Measurements from ENCODE around the gene KIF15.
"Not testable (repeated sequence)": the region's sequence is repeated elsewhere in the genome, so short reads cannot be mapped to it uniquely, and the experiment has no call there.

KIF15 gene

GRCh38 chr3:44821206-44821605 is 59.6 kb downstream of the KIF15 start:
- not testable (repeated sequence) for DNase-seq (ENCODE audit: low spot score)

GRCh38 chr3:44825264-44825925 is 63.8 kb downstream of the KIF15 start:
- DNase-seq (ENCODE audit: low spot score): peak; percentile 62

DNA sequence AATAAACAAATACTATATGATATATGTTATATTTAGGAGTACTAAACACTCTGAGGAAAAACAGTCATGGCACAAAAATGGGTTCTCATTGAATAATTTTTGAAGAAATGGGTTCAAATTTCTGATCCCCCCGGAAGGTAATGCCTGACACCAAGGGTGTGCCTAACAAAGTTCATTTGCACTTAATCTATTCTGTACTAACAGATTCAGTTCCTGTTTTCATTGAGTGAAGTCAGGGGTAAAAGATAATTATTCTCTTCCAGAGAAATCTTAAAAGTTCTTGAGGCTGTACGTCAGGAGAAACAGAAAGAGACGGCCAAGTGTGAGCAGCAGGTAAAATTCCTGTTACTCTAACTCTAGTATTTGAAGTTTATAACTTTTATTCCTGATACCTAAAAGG is 65.6 kb downstream of the KIF15 start:
- DNase-seq (ENCODE audit: low spot score): no peak

DNA sequence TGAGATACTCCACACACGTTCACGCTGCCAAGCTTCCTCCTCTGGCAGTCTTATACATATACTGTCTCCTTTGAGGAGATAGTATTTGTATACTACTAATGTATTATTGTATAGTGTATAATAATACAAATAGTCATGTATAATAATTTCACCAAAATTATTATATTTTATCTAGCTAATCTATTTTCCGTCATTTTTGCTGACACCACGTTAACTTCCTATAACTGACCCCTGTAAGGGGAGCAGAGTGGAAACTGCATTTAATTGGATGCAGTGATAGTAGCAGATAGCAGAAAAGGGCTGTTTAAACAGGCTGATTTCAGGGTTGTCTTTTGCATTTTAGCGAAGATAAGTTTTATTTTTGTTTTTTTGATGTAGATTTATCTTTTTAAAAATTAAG is 69.6 kb downstream of the KIF15 start:
- DNase-seq (ENCODE audit: low spot score): no peak

- DNase-seq (ENCODE audit: low spot score): no peak
Observed at GRCh38 chr3:44832032-44832431, 70.4 kb downstream of the KIF15 start.

- DNase-seq (ENCODE audit: low spot score): no peak
Observed at GRCh38 chr3:44832965-44833364, 71.4 kb downstream of the KIF15 start.

GRCh38 chr3:44833394-44833793 is 71.8 kb downstream of the KIF15 start:
- DNase-seq (ENCODE audit: low spot score): no peak

- no peak for DNase-seq (ENCODE audit: low spot score)
Observed at GRCh38 chr3:44835684-44836083, 74.1 kb downstream of the KIF15 start.

DNA sequence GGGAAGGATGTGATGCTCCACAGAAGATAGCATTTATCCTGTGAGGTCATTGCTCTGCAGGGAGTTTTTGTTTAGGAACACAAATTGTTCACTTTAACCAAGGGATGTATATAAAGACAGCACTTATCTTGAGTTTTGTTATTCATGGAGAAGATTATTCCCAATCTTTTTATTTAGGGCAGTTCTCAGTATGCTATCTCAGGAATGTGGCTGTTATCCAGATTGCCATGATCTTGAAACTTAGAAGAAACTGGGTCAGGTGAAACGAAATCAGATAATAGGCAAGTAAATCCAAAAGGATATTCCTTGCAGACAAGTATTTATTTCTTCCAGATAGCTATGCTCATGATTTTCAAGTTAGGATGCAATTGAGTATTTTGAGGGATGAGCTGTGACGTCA is 80.8 kb downstream of the KIF15 start:
- DNase-seq (ENCODE audit: low spot score): no peak

DNA sequence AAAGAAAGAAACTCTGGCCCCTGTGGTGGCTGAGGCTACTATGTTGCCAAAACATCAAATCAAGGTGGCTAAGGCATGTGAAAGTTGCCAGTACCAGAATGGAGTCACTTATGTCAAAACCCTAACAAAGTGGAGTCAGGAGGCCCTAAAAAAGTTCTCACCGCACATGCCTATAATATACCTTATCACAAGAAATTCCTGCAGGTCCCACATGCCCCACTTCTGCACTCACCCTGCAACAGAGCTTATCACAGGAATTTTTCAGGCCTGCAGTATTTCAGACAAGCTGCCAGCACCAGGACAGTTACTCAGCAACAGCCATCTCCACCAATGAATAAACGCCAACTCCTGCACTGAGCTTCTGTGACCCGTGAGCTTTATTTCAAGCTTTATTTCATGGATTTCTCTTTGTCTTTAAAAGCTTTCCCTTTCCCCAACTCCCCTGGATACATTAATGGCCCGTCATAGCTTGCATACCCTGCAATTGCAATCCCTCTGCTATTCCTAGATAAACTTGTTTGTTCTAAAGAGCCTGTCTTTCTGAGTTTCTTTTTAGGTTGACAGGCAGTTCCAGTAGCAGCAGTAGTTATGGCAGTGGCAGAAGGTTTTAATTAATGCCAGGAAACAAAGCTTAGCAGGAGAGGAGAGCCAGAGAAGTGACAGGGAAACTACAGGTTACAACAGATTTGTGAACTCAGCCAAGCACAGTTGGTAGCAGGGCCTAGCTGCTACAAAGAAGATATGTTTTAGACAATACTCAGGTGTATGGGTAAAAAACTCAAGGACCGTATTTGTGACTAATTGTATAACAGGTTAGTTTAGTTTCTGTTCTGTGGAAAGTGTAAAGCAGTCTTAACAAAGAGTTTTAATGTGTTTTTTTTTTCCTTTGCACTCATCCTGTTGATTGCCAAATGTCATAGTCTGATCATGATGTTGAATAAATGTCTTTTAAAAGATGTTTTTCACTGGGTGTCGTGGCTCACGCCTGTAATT is 84.2 kb downstream of the KIF15 start:
- peak; percentile 30 for DNase-seq (ENCODE audit: low spot score)

DNA sequence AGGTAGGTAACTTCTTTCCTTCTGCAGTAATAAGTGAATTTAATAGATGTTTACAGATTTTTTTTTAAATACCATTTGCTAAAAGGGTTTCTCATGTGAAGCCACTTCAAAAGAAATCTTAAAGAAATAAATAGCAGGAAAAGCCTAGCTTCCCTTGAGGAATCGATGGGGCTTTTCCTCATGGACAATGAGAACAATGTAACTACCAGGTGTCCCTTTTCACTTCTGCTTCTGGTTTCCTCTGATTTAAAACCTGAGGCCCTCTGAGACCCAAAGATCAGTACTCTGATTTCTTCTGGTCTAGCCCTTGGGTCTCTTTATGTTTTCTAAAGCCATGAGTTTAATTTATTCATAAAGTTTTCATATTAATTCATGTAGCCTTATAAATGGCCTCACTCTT is 87.0 kb downstream of the KIF15 start:
- DNase-seq (ENCODE audit: low spot score): no peak

- DNase-seq (ENCODE audit: low spot score): not testable (repeated sequence)
Observed at GRCh38 chr3:44856663-44857062, 95.1 kb downstream of the KIF15 start.

DNA sequence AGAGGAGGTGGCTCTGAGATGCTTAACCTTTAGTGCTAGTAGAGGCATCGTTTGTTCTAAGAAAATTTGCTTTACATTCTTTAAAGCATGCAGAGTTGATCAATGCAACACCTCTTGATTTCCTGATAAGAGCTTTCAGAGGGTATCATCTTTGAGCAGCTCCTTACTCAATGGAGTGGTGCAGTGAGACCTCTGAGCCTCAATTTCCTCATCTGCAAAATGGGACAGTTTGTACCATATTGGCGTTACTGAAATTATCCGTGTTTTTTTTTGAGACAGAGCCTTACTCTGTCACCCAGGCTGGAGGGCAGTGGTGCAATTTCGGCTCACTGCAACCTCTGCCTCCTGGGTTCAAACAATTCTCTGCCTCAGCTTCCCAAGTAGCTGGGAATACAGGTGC is 98.5 kb downstream of the KIF15 start:
- DNase-seq (ENCODE audit: low spot score): no peak

DNA sequence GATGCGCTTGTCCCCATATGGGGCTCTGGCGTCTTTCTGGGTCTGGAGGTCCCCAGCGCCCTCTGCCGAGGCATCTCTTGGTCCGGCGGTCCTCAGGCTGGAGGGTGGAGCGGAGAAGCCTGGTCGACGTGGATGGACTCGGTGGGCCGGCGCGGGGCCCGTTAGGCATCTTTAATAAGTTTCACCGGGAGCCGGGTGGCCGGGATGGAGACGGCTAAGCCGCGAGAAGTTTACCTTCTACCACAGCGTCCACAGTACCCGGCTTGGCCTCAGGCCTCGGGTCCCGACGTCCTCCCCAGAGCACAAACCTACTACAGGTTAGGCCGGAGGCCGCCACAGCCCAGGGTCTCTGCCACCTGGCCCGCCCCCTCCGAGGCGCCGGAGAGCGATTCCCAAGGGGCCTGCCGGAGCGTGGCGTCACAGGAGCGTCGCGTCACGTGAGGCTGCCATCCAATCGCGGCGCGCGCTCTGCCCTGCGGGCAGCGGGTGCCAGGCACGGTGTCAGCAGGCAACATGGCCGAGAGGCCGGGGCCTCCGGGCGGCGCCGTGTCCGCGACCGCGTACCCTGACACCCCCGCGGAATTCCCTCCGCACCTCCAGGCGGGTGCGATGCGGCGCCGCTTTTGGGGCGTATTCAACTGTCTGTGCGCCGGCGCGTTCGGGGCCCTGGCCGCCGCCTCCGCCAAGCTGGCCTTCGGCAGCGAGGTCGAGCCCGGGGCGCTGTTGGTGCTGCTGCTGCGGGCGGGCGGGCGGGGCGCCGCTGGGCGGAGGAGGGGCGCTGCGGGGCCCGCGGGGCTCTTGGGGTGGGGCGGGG is 100.0 kb downstream of the KIF15 start, which contains the start of gene TMEM42:
Gene TMEM42 (plus strand): TSS at position 501 of the 814 bp plus-strand sequence. CDS start 13 bp downstream, at position 514.
- peak; percentile 96 for DNase-seq (ENCODE audit: low spot score)

DNA sequence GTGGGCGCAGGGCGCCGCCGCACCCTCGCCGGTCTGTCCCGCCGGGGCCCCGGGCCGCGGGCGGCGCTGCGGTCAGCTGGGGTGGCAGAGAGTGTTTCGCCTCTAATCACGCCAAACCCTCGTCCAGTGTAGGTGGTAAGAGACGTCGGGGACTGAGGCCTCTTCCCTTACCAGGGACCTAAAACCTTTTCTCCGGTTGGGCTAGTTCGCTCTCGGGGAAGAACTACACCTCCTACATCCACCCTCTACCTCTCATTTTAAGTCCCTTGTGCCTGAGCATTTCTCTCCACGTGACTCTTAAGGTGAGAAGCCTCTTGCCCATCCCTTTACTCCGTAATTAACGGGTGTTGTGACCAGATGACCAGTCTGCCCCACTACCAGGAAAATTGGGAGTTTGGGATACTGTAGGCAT is 100.6 kb downstream of the KIF15 start:
- no peak for DNase-seq (ENCODE audit: low spot score)

- no peak for DNase-seq (ENCODE audit: low spot score)
Observed at GRCh38 chr3:44865272-44866035, 103.9 kb downstream of the KIF15 start.

GRCh38 chr3:44867421-44868111 is 106.0 kb downstream of the KIF15 start:
- no peak for DNase-seq (ENCODE audit: low spot score)

DNA sequence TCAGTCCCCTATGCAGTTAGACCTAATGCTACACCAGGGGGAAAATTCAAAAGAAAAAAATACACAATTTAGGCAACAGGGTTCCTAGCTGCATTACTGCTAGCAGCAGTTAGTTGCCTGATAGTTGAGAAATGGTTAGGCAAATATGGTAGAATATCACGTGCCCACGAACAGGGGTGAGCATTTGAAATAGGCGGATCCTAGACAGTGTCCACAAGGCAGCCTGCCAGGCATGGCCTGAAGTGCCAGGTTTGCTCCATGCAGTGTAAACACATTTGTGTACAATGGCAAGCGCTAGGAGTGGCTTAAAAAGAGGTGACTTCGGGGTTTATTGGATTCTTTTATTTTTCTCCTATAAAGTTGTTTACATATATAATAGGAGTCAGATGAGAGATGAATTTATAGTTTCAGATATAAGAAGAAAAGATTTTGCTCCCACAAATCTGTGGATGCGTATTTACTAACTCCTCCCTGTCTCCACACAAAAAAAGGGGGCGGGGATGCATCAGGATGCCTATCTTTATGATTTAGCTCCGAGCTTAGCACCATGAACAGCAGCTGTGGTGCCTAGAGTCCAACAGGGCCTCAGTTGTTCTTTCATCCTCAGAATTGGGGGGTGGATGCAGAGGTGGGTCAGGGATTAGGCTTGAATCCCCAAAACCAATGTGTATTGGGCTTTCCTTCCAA is 108.9 kb downstream of the KIF15 start:
- DNase-seq (ENCODE audit: low spot score): no peak

- no peak for DNase-seq (ENCODE audit: low spot score)
Observed at GRCh38 chr3:44874308-44874707, 112.7 kb downstream of the KIF15 start, which contains the start of gene TGM4. TSS of gene TGM4 (plus strand) at chr3:44874608. CDS start at chr3:44874679, 71 bp downstream.

DNA sequence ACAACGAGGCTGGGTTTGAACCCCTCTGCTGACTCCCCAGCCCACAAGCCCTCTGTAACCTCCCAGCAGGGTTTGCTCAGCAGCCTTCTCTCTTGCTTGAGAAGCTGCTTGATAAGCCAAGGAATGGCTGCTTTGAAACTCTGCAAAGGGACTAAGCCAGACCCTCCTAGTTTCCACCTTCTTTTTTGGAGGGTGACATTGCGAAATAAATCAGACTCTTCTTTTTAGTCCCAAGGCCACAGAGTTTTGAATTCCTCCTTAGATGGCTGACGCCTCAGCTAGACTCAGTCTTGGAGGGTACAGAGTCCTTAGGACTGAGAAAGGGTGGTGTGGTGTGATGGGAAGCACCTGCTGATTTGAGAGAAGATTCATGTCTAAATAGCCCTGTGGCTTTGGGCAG is 114.0 kb downstream of the KIF15 start:
- DNase-seq (ENCODE audit: low spot score): no peak
